K562 (cell line): ENCODE data around the gene CAST.

Experiments used
- EZH2 ChIP-seq: IDR thresholded peaks from 2 replicates; pipeline ENCODE4 v1.6.1; 2012; ENCODE audit warnings: low read depth, mild to moderate bottlenecking, inconsistent platforms, low read length, borderline replicate concordance
- POLR2AphosphoS5 ChIP-seq: IDR thresholded peaks from 2 replicates; pipeline ENCODE4 v1.6.1; 2011; ENCODE audit warnings: mild to moderate bottlenecking, low read depth, low read length, moderate library complexity; ENCODE audit not compliant: control insufficient read depth, insufficient read depth

- no peak for TF ChIP-seq POLR2AphosphoS5
- TF ChIP-seq EZH2: no peak
These were observed 159.2 kb downstream of the CAST start for GRCh38 chr5:96821260-96821916.
